HG02970 (cell line): ENCODE data around the gene KCNK10.

Experiments used
- ATAC-seq: cut with Tn5 transposase; IDR thresholded peaks from one replicate; pipeline ENCODE4 v1.9.1; 2021; ENCODE audit warnings: mild to moderate bottlenecking, moderate library complexity, moderate number of reproducible peaks; ENCODE audit not compliant: unreplicated experiment, low FRiP score

Gene KCNK10

DNA sequence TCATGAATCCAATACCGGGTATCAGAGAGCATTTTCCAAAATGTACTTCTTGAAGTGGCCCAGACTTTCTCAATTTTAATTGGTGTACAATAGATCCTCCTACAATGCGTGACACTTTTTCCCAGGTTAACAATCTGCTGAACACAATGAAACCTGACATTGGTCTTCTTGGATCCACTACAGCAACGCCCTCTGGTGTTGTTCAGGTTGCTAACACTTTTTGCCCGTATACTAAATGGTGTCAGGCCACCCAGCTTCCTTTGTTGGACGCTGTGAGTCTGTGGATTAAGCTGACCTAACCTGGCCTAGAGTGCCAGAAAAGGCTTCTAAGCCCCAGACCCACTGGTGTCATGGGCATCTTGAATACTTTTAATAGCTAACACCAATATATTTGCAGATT is 89.2 kb downstream of the KCNK10 start:
- ATAC-seq, result no peak

DNA sequence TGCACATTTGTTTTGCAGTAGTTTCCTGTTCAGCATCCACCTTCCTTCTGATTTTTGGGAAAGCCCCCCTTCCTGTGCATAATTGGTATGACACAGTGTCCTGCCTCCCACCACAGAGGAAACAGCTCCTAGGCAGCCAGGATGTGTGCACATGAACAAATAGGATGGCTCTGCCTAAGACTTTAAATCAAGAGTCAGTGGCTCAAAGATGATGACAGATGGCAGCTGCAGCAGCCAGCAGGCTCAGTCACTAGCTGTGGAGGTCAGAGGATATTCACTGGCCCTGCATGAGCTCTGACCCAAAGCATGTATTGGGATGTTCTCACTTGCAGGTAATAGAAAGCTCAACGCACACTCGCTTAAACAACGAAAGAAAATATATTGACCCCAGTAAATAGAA is 90.3 kb downstream of the KCNK10 start:
- ATAC-seq, result no peak

DNA sequence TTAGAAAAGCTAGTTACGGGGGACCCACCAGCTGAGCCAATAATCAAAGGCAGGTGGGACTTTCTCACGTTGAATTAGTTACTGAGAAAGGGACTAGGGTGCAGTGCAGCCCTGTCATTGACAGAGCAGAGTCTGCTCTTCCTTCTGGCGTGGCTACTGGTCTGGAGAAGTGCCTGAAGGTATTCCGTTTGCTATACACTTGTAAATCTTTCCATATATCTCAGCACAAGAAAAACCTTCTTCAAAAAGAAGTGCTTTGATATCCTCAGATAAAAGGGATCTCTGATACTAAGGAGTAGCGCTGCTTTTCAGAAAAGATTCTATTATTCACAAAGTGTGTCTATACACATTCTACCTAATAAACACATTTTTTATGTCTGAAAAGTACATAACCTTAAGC is 91.5 kb downstream of the KCNK10 start:
- no peak for ATAC-seq

DNA sequence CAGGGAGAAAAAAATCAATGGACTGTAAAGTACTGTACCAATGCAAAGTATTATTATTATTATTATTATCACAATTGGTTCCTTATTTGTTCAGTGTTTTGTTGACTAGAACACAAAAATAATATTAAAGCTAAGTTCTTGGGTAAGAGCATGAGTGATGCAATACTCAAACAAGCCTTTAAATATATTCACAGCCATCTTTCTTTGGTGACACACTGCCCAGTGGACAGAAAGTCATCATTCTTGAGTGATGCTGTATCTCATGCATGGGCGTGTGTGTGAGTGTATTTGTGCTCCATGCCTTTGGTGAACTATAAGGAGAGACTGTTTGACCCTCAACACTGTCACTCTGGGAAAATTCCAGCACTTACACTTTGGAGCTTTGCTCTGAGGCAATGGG is 93.6 kb downstream of the KCNK10 start:
- no peak for ATAC-seq

DNA sequence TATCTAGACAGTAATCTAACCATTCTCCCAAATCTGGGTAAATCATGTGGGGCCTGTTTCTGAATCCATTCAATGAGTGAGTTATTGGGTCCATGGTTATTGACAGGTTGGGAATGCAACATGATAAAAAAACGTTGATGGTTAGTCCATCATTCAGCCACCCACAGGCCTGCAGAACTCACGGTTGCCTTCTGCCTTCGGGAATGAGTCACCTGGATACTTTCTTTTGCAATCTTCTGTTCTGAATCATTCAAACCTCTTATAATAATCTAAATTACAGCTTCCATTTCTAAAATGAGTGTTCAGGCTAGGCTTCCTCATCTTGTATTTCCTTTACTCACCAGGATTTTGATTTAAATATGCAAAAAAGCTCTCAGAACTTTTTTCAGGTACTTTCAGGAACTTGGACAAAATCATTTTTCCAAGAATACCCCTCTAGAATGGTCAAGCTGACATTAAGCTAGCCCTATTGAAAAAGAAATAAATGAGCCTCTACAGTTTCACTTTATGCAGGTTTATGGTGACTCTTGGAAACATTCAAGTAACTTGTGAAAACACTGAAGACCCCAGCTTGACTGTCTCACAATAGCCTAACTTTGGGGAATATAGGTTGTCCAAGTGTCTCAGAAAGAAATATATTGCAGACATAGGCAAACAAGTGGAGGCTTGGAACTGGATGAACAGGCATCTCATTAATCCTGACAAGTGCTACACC is 94.4 kb downstream of the KCNK10 start:
- ATAC-seq, result no peak

DNA sequence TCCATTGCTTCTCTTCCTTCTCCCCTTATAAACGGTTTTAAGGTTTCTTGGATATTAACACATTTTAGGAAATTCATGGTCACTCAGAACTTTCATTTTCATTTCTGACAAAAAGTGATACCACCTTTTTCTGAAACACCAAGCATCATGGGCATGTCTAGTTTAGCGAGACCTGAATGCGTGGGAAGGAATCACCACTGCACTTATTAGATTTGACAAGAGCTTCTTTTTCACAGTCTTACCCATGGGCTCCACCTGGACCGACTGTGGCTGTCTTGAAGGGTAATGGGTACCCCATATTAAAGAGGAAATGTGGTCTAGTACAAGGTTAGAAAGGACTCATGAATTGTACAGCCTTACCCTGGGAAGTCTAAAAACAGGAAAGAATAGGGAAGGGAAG is 95.4 kb downstream of the KCNK10 start:
- ATAC-seq, result no peak

DNA sequence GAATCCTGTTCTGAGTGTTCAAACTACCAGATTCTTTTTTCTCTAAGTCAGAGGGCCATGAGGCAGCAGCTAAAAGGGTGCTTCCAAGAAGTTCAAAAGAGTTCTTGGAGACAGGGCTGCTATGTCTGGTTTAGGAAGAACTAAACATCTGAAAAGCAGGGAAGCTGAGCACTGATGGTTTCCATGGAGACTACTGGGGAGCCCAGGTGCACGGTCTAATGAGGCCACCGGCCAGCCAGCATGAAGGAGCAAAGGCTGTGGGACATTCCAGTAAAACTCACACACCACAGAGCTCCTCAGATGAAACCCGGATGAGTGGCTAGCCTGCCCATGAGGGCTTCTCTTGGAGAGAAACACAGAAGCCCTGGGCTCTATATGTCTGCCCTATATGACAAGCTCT is 97.3 kb downstream of the KCNK10 start:
- no peak for ATAC-seq

DNA sequence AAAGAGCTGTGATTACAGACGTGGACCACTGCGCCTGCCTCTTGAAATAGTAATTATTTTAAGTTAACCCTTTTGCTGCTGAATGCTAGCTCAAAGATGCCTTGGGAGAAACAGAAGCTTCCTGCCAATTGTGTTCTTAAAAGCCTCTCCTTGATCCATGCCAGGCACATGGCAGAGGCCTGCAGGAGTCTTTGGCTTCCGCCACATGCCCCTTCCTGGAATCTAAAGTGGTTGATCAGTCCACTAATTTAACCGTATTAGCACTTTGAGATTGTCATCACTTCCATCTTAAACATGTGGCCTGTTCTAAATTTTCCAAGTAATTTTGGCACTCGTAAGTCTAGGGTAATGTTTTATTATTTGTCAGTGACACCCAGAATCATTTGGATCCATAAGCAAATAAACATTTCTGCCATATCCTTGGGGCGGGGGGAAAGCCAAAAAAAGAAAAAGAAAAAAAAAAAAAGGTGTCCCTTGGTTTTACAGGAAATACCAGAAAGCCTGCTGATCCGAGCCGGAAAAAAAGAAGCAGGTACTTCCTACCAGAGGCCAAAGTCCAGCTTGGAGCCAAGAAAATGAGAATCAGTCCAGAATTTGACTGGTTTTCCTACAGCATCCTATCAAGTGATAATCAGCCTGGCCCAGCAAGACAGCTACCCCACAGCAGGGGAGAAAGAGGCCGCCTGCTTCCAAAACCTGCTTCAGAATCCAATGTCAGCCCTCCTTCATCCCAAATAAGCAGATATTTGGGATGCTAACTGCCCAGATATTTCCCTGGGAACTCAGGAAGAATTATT is 104.8 kb downstream of the KCNK10 start:
- ATAC-seq, result no peak

DNA sequence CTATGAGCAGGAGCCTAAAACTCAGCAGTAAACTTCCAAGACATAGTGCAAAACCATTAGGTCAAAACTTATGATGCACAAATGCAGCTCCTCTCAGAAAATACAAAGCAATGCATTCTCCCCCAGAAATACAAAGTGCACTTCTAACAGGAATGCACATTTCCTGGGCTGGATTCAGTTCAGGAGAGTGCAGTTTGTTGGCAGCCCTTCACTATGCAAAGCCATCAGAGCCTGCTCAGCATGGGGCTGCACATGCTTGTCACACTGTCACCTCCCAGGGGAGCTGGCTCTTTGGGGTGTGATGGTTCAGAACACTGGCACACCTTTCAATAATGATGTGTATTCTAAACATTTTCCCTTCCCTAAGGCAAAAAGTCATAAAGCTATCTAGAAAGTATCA is 110.4 kb downstream of the KCNK10 start:
- ATAC-seq, result no peak

DNA sequence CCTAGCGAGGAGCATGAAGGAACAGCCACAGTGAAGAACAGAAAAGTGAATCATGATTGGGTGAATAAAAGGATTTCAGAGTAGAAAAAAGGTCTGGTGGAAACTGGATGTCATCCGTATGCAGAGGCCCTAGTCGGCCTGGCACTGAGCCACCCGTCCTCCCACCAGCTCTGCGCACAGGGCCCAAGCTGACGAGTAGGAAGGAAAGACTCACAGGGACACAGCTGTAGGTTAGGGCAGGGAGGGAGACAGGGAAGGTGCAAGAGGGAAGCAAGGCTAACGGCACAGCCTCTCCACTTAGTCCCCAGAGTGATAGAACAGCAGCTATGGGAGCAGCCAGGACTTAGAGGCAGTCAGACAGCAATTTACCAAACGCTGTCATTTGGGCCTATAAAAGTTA is 112.6 kb downstream of the KCNK10 start:
- no peak for ATAC-seq

DNA sequence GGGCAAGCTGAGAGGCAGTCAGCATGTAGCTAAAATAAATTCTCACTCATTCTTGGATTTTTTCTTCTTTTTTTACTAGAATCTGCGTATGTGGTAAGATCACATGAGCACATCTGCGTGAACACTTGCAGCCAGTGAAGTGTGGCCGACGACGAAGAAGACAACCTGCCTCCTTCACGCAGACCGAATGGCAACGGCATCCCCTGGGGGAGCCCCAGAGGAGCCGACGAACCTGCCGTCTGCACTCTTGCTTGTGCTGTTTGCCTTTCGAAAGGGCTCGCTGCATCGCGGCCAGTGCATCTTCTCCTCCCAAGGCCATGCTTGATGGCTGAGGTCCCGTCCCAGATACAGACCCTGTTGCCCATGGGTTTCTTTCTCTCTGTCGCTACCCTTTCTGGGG is 113.8 kb downstream of the KCNK10 start:
- ATAC-seq, result peak; percentile 48

DNA sequence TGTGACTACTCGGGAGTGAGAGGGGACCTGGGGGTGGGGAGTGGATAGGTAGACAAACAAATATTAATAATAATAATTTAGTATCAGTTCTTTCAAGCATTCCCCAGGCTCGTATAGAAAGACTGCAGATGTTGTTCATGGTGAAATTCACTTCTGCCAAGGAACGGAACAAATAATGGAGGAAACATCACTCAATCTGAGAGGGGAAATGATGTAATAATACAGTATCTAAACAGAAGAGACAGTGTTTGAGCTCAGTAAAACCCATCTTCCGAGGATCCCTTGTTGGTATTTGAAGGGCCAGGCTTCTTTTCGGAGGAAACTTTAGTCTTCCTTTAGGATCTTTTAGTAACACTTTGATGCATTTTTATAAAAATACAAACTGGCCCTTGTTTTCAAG is 114.2 kb downstream of the KCNK10 start:
- peak; percentile 23 for ATAC-seq

DNA sequence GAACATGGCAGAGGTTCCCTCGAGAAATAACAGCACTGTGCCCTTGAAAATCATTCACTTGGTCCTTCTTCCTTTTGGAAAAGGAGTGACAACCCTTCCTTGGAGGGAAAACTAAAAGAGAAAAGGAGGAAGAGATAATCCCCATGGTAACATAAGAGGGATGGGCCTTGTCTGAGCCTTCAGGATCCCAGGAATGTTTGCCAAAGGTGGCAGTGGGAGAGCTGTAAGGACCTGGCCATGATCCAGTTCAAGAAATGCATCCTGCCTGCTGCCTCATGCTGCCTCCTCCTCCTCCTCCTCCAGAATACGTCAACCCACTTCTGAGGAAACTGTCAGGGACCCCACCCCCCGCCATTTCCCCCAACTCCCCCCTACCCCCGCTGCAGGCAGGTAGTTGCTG is 118.8 kb downstream of the KCNK10 start:
- no peak for ATAC-seq

DNA sequence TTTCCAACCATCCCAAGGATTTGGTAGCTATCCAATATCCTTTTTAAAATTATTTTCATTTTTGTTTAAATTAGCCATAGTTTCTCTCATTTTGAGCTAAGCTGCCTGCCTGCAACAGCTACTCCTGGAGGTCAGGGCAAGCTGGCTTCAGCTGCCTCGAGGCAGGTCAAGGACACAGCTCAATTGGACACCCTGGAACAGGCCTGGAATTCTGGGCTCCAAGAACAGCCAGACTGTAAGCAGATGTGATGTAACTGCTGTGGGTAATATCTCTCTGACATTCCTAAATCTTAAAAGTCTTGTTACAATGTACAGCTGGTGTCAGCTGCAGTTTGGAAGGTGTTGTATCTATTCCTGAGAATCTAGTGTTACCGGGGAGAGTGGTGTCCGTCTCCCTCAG is 119.8 kb downstream of the KCNK10 start:
- ATAC-seq, result no peak

DNA sequence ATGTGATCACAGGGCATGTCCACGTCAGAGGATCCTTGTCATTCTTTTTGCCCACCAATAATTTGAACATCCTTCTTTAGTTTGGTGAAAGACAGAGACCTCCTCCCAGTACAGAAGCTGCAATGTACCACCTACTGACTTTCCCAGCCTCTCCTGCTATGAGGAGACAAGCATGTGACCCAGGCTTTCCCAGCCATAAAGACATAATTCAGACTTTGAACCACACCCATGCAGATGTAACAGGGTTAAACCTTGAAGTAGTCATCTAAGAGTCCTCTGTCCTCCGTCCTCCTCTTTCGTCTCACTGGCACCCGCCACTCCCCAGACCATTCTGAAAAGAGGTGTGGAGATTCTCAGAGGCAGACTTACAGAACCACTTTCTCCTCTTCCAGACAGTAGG is 120.8 kb downstream of the KCNK10 start:
- no peak for ATAC-seq

DNA sequence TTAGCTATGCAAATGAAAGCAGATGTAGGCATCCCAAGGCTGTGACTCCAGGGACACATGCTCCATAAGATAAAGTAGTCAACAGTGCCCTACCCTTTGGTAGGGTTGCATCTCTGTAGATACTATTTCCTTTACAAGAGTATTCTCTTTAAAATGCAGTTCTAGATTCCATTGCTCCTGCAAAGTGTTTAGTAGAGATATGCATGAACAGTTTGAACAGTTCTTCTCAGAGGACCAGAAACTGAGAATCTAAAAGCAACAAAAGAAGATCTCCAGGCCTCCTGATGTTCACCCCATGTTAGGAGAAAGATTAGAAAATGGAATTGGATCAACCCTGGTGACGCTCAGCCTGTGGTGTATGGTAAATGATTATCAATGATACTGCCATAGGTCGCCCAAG is 121.2 kb downstream of the KCNK10 start:
- no peak for ATAC-seq

DNA sequence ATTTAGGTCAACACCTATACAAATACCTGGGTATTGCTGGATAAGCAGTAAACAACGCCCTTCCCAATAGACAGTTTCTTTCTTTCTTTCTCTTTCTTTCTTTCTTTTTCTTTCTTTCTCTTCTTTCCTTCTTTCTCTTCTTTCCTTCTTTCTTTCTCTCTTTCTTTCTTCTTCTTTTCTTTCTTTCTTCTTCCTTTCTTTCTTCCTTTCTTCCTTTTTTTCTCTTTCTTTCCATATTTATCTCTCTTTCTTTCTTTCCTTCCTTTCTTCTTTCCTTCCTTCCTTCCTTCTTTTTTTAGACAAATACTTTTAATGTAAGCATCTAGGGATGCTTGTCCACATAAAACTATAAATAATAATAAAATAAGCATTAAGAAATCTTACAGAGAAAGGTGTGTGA is 123.2 kb downstream of the KCNK10 start:
- no peak for ATAC-seq

DNA sequence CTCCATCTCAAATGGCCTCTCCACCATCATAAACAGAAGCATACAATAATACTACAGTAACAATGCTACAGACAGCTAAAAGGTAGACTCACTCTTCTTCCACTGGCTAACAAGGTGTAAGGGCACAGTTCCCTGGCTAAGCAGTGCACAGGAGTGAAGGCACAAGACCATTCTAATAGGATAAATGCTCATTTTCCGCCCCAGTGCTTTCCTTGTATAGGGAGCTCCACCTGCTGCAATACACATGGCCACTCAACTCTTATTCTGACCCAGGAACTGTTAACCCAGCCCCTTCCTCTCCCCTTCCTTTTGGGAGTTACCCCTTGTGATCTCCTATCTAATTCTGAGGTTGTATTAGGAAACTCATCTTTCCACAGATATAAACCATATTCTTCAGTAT is 124.6 kb downstream of the KCNK10 start:
- no peak for ATAC-seq

DNA sequence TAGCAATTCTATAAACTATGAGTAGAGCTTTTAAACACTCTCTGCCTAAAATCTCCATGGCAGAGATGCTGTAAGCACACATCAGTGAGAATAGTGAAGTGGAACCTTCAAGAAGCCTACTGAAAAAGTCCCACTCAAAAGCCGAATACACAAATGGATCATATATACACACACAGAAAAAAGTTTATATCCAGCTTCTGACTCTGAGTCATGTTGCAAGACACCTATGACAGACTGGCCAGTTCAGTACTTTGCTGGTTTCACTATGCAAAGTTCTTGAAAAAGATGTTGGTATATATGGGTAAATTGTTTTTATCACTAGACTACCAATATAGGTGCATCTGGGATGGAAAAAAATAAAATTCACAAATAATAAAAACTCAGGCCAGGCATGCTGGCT is 126.1 kb downstream of the KCNK10 start:
- ATAC-seq, result no peak

DNA sequence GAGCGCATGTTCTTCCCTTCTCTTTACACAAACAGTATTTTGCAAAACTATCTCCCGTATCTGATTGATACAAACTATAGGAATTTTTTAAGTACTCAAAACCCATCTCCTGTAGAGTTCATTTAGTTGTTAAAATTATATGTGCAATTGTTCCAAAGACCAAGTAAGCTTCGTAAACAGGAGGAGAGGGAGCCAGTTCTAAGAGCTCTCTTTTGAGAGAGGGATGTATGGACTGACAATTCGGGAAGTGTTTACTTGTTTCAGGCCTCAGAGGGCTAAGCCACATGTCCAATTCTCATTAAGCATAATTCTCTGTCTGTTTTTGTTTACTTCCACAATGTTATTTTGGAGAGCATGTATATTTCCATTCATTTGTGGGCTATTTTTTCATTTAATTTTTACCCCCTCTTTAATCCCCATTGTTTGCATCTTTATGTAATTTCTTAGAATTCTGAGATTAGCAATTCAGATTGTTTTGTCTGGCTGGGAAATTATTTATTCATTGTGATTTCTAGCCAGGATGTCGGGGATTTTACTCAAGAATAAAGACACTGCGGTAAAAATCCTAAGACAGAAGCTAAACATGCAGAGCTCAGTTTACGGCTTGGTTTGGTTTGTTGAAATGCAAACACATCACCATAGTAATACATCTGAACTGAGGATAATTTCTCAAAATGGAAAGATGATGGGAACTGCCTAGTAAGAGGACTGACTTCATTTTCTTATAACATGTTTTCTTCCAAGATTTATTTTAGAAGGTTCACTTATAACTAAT is 126.8 kb downstream of the KCNK10 start:
- ATAC-seq, result no peak

DNA sequence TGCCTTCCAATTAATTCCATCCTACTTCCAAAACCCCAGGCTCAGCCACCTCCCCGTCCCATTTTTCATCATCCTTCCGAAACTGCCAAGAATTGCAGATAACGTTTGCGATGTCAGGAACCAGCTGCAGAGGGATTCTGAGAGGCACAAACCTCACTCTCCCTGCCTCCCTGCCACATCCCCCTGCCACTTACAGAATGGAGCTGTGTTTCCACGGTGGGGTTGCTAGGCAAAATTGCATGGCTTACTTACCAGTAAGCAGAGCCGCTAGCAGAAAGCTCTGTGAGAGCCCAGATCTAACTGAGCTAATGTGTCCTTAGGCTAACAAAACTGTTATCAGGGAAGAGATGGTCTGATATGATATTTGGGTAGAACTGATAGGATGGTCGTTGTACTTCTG is 127.4 kb downstream of the KCNK10 start:
- ATAC-seq, result no peak
